Measurements from ENCODE around the gene JMJD8. TPM values are rescaled to one million over a fixed set of nuclear protein-coding genes. Genes with fewer than 3 reads are reported as not detected.

JMJD8 gene
- total and polyA plus RNA-seq, 9 of the 15 experiments (the other 6 are each of a cell fraction or from before 2014, with no cell fraction given): 1.2 to 50.6 (median 29.3) TPM

- Histone ChIP-seq H3K4me1 (replicated peaks in 1 of 2; ENCODE audit: control insufficient read depth in 2 of 2, insufficient read depth in 2 of 2, low read length in 2 of 2) (peaks cover 11 to 91% of the 10 kb centered on the region in 2 experiments; a peak in 4 of 5 replicates), H3K9me1 (ENCODE audit: control insufficient read depth, insufficient read depth, low read length) (no peaks in the 10 kb centered on the region), H3K4me2 (ENCODE audit: insufficient read depth, low read length) (peak within 1 kb of the TSS; percentile 80), H3K36me3 (ENCODE audit: control insufficient read depth, insufficient read depth, low read length) (peaks cover 41% of the 10 kb centered on the region), H3K79me2 (ENCODE audit: control insufficient read depth, insufficient read depth, low read length) (peaks cover 25% of the 10 kb centered on the region), H2AFZ (ENCODE audit: low read depth, low read length) (peak within 1 kb of the TSS; percentile 91), H4K20me1 (replicated peaks; ENCODE audit: control insufficient read depth, insufficient read depth, low read length) (no peaks in the 10 kb centered on the region), H3K4me3 (peak within 1 kb of the TSS; percentile 99), H3K27me3 (ENCODE audit: control insufficient read depth in 2 of 2, insufficient read depth in 2 of 2, low read length in 2 of 2) (no peaks in the 10 kb centered on the region), H3K27ac (ENCODE audit: extremely low read depth, low read depth, low read length) (peak within 1 kb of the TSS; percentile 86), H3K9me3 (replicated peaks; ENCODE audit: control insufficient read depth, insufficient read depth, low read depth, low read length) (no peaks in the 10 kb centered on the region), H3K9ac (ENCODE audit: insufficient read depth in 1 of 2, low read depth in 2 of 2, low read length in 2 of 2) (peak within 1 kb of the TSS; percentile 88 to 98)
- ChIA-PET POLR2A (interaction anchor here (0.6 to 0.8 kb wide), 3 partner anchors 10 to 624 kb away, joined by 3 read pairs; partner anchors contain the start of gene METTL26), CTCF (ENCODE audit: low intra/inter-chr PET ratio) (interaction anchor here (1.5 kb wide), 1 partner anchor 32 kb away, joined by 7 read pairs; the partner anchor contains the start of gene METTL26)
- peak; percentile 98 for ATAC-seq
- peak; percentile 82 for FAIRE-seq
- peak; percentile 87 to 96 (median 88) for DNase-seq (ENCODE audit: extremely low read depth in 1 of 4, low spot score in 3 of 4)
- no TSS peak for BruUV-seq (replicated peaks)
- WGBS (ENCODE audit: insufficient coverage, low coverage, missing lambda C conversion rate): under 1% methylated on average over 60 of the region's 78 CpGs
- in situ Hi-C loops (cut with MboI) (loop anchor here (5.0 kb wide), 1 partner anchor 91 kb away; no protein-coding TSS in a partner anchor), intact Hi-C loops (cut with micrococcal nuclease) (loop anchor here (5.0 to 10.0 kb wide), 2 partner anchors 91 to 273 kb away; partner anchors contain the start of gene NME4)
- TF ChIP-seq ZNF740 (CRISPR knock-in tag; IDR thresholded peaks at IDR 0.05) (peak; percentile 63; the same call in 1 of the 2 replicates), ZNF740 (tag; IDR thresholded peaks at IDR 0.05) (no peak), ZNF780A (CRISPR knock-in tag; IDR thresholded peaks at IDR 0.05) (no peak), KDM4B (IDR thresholded peaks at IDR 0.05; ENCODE audit: borderline replicate concordance in 2 of 2, low read depth in 1 of 2) (peak in 1 of 2 experiments; percentile 97; a peak in 2 of 4 replicates), ZBTB33 (CRISPR knock-in tag; IDR thresholded peaks at IDR 0.05) (peak; percentile 97), ZNF232 (CRISPR knock-in tag; IDR thresholded peaks at IDR 0.05) (0 out of 2 replicates have a peak, but pooled peaks have one; percentile 43), FIP1L1 (IDR thresholded peaks at IDR 0.05; ENCODE audit: low read depth, low read length, poor library complexity, severe bottlenecking) (peak; percentile 83), ZNF644 (tag; IDR thresholded peaks at IDR 0.05; ENCODE audit: low read depth) (no peak), MAZ (CRISPR knock-in tag; conservative IDR thresholded peaks at IDR 0.05 in 1 of 2, IDR thresholded peaks at IDR 0.05 in 1 of 2) (peak; percentile 99), ZBTB11 (CRISPR knock-in tag; IDR thresholded peaks at IDR 0.05) (peak; percentile 61 to 96 (median 84); a peak in 5 of 6 replicates), CREB1 (IDR thresholded peaks at IDR 0.05) (peak; percentile 62), CREB1 (CRISPR knock-in tag; IDR thresholded peaks at IDR 0.05) (peak; percentile 69; the same call in 1 of the 2 replicates), NRF1 (conservative IDR thresholded peaks at IDR 0.05 in 1 of 2, IDR thresholded peaks at IDR 0.05 in 1 of 2) (peak; percentile 74 to 75; a peak in 3 of 4 replicates)
Observed at GRCh38 chr16:667780-668518, 16.2 kb downstream of the JMJD8 start, which contains the start of gene RHOT2. Gene RHOT2, plus strand, starts transcription at chr16:668132. Its CDS starts 68 bp downstream, at chr16:668200.

Measured in K562 (cell line).